ENCODE measurements around the gene KDM6B.

DNA sequence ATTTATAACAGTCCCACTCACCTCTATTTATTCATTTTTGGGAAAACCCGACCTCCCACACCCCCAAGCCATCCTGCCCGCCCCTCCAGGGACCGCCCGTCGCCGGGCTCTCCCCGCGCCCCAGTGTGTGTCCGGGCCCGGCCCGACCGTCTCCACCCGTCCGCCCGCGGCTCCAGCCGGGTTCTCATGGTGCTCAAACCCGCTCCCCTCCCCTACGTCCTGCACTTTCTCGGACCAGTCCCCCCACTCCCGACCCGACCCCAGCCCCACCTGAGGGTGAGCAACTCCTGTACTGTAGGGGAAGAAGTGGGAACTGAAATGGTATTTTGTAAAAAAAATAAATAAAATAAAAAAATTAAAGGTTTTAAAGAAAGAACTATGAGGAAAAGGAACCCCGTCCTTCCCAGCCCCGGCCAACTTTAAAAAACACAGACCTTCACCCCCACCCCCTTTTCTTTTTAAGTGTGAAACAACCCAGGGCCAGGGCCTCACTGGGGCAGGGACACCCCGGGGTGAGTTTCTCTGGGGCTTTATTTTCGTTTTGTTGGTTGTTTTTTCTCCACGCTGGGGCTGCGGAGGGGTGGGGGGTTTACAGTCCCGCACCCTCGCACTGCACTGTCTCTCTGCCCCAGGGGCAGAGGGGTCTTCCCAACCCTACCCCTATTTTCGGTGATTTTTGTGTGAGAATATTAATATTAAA is 20.2 kb downstream of the KDM6B start:
- TF ChIP-seq, protein P1, sequence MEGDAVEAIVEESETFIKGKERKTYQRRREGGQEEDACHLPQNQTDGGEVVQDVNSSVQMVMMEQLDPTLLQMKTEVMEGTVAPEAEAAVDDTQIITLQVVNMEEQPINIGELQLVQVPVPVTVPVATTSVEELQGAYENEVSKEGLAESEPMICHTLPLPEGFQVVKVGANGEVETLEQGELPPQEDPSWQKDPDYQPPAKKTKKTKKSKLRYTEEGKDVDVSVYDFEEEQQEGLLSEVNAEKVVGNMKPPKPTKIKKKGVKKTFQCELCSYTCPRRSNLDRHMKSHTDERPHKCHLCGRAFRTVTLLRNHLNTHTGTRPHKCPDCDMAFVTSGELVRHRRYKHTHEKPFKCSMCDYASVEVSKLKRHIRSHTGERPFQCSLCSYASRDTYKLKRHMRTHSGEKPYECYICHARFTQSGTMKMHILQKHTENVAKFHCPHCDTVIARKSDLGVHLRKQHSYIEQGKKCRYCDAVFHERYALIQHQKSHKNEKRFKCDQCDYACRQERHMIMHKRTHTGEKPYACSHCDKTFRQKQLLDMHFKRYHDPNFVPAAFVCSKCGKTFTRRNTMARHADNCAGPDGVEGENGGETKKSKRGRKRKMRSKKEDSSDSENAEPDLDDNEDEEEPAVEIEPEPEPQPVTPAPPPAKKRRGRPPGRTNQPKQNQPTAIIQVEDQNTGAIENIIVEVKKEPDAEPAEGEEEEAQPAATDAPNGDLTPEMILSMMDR (IDR thresholded peaks at IDR 0.05; ENCODE audit: insufficient read depth, low read length): no peak
- no peak for TF ChIP-seq GABPA (IDR thresholded peaks at IDR 0.05; ENCODE audit: low read depth)
- no peak for TF ChIP-seq POLR2AphosphoS5 (IDR thresholded peaks at IDR 0.05; ENCODE audit: low read depth)
- TF ChIP-seq, protein P2, sequence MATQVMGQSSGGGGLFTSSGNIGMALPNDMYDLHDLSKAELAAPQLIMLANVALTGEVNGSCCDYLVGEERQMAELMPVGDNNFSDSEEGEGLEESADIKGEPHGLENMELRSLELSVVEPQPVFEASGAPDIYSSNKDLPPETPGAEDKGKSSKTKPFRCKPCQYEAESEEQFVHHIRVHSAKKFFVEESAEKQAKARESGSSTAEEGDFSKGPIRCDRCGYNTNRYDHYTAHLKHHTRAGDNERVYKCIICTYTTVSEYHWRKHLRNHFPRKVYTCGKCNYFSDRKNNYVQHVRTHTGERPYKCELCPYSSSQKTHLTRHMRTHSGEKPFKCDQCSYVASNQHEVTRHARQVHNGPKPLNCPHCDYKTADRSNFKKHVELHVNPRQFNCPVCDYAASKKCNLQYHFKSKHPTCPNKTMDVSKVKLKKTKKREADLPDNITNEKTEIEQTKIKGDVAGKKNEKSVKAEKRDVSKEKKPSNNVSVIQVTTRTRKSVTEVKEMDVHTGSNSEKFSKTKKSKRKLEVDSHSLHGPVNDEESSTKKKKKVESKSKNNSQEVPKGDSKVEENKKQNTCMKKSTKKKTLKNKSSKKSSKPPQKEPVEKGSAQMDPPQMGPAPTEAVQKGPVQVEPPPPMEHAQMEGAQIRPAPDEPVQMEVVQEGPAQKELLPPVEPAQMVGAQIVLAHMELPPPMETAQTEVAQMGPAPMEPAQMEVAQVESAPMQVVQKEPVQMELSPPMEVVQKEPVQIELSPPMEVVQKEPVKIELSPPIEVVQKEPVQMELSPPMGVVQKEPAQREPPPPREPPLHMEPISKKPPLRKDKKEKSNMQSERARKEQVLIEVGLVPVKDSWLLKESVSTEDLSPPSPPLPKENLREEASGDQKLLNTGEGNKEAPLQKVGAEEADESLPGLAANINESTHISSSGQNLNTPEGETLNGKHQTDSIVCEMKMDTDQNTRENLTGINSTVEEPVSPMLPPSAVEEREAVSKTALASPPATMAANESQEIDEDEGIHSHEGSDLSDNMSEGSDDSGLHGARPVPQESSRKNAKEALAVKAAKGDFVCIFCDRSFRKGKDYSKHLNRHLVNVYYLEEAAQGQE (IDR thresholded peaks at IDR 0.05; ENCODE audit: insufficient replicate concordance, low read depth): no peak
- no peak for TF ChIP-seq SPI1 (IDR thresholded peaks at IDR 0.05; ENCODE audit: borderline replicate concordance, low read depth)
